ENCODE results near the gene HELZ.

GRCh38 chr17:67035131-67036083 is 209.6 kb downstream of the HELZ start:
- TF ChIP-seq EZH2 (IDR thresholded peaks at IDR 0.05; ENCODE audit: borderline replicate concordance, low read length), result no peak
- no peak for TF ChIP-seq CTCF (IDR thresholded peaks at IDR 0.05; ENCODE audit: low read length)

All from OCI-LY1 (cell line).